ENCODE results near the gene RND2. TPM values are rescaled to one million over a fixed set of nuclear protein-coding genes. Genes with fewer than 3 reads are reported as not detected.

RND2 gene
- total and polyA plus RNA-seq, 2 of the 13 experiments (the other 11 are each of a cell fraction or from before 2014, with no cell fraction given): 0.05 to 0.11 TPM

DNA sequence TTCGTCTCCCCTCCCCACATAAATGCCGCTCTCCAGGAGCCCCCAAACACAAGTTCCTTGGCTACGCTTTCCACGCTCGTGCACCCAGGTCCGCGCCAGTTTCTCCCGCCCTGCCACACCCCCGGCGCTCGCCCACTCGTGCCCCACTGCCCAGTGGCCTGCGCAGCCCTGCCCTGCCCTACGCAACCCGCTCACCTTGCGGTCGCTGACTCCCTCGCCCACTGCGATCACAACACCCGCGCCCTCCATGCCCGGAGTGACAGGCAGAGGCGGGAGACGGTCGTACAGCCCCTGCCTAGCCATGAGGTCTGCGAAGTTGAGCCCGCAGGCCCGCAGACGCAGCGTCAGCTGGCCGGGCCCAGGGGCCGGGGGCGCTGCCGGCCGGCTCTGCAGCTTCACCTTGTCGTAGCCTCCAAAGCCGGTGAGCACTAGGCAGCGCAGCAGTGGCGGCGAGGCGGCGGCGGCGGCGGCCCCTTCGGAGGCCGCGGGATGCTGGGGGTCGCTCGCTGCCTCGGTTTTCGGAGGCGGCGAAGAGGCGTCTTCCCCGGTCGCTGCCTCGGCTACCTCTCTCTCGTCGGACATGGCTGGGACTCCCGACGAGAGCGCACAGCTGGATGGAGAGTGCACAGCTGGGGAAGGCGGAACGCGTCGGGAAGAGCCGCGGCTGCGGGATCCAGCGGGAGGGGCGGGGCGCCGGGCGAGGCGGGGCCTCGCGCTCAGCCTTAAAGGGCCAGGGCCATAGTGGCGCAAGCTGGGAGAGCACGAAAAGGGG is 3.1 kb upstream of the RND2 start, which contains the start of gene VAT1 (continued):
- TF ChIP-seq ZBTB2 (CRISPR knock-in tag; IDR thresholded peaks at IDR 0.05; ENCODE audit: low read depth): no peak
- TF ChIP-seq ZNF546 (CRISPR knock-in tag; conservative IDR thresholded peaks at IDR 0.05): peak; percentile 87; the same call in 1 of the 2 replicates
- TF ChIP-seq ZFP62 (CRISPR knock-in tag; IDR thresholded peaks at IDR 0.05): peak; percentile 86; the same call in 1 of the 2 replicates
- TF ChIP-seq PRMT3 (CRISPR knock-in tag; IDR thresholded peaks at IDR 0.05; ENCODE audit: borderline replicate concordance, low read depth): no peak
- peak; percentile 51; the same call in 1 of the 2 replicates for TF ChIP-seq RARG (CRISPR knock-in tag; IDR thresholded peaks at IDR 0.05; ENCODE audit: low read depth)
- TF ChIP-seq CENPBD1 (CRISPR knock-in tag; IDR thresholded peaks at IDR 0.05; ENCODE audit: borderline replicate concordance, low read depth): no peak
- no peak for TF ChIP-seq HDAC6 (IDR thresholded peaks at IDR 0.05; ENCODE audit: low read depth, low read length)
- TF ChIP-seq YY1 (IDR thresholded peaks at IDR 0.05; ENCODE audit: insufficient read depth, insufficient replicate concordance, low read depth, low read length): no peak
- TF ChIP-seq NR2F1 (CRISPR knock-in tag; IDR thresholded peaks at IDR 0.05): no peak
- TF ChIP-seq U2AF1 (optimal IDR thresholded peaks at IDR 0.05; ENCODE audit: low read depth, low read length): no peak
- TF ChIP-seq HOXD1 (CRISPR knock-in tag; IDR thresholded peaks at IDR 0.05): peak; percentile 90
- TF ChIP-seq ZMAT3 (CRISPR knock-in tag; conservative IDR thresholded peaks at IDR 0.05): no peak
- no peak for TF ChIP-seq REST (IDR thresholded peaks at IDR 0.05; ENCODE audit: borderline replicate concordance in 1 of 2, low read depth in 1 of 2, low read length in 2 of 2)
- peak; percentile 66 for TF ChIP-seq ZNF503 (CRISPR knock-in tag; IDR thresholded peaks at IDR 0.05)
- no peak for TF ChIP-seq CBX5 (CRISPR knock-in tag; IDR thresholded peaks at IDR 0.05; ENCODE audit: borderline replicate concordance)
- no peak for TF ChIP-seq ZKSCAN1 (IDR thresholded peaks at IDR 0.05; ENCODE audit: low read length)
- peak; percentile 51; the same call in 1 of the 2 replicates for TF ChIP-seq RXRA (CRISPR knock-in tag; IDR thresholded peaks at IDR 0.05)
- no peak for TF ChIP-seq SMC3 (IDR thresholded peaks at IDR 0.05; ENCODE audit: low read length)
- TF ChIP-seq FOXA1 (IDR thresholded peaks at IDR 0.05): no peak
- TF ChIP-seq FOXA1 (CRISPR knock-in tag; IDR thresholded peaks at IDR 0.05): no peak
- peak; percentile 84; the same call in 1 of the 2 replicates for TF ChIP-seq ZNF256 (CRISPR knock-in tag; conservative IDR thresholded peaks at IDR 0.05)

Measured in HepG2 (cell line).